MM.1S (cell line): ENCODE measurements around the gene SYT5.

Source experiments
- EZH2 ChIP-seq: fragments of 300-600 bp; sonication (generic); optimal IDR thresholded peaks from 2 replicates; pipeline ENCODE3; 2017; ENCODE audit warnings: low read depth, mild to moderate bottlenecking, antibody characterized with exemption, low read length, mixed read lengths
- EZH2phosphoT487 ChIP-seq: fragments of 300-600 bp; sonication (generic); IDR thresholded peaks from 2 replicates; pipeline ENCODE4 v1.6.1; 2018; ENCODE audit warnings: antibody characterized with exemption, low read length
- TF ChIP-seq, protein P1 (sequence below): fragments of 300-600 bp; sonication (generic); IDR thresholded peaks from 2 replicates; pipeline ENCODE4 v1.5.1; 2016; ENCODE audit warnings: antibody characterized with exemption, low read length, mixed read lengths

DNA sequence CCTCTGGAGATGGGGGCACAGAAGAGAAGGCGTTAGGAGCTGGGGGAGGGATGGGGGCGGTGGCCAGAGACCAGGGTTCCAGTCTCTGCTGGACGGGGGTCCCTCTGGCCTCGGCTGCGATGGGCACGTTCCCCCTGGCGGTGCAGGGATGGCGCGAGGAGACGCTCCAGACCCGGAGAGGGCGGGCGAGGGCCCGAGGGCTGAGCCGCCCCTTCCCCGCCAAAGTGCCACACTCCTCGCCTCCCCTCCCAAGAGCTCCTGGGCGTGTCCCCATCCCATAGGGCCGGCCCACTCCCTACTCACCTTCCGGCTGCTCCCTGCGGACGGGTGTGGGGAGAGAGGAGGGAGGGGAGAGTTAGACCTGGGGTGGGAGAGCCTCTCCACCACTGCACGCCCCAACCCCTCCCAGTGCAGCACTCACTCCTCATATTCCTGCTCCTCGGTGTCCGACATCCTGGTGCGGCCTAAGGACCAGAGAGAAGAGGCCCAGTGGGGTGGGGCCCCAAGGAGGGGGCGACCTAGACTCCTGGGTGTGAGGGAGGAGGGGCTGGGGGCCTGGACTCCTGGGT, 33.3 kb downstream of the SYT5 start:
- no peak for TF ChIP-seq EZH2
- TF ChIP-seq, protein P1, sequence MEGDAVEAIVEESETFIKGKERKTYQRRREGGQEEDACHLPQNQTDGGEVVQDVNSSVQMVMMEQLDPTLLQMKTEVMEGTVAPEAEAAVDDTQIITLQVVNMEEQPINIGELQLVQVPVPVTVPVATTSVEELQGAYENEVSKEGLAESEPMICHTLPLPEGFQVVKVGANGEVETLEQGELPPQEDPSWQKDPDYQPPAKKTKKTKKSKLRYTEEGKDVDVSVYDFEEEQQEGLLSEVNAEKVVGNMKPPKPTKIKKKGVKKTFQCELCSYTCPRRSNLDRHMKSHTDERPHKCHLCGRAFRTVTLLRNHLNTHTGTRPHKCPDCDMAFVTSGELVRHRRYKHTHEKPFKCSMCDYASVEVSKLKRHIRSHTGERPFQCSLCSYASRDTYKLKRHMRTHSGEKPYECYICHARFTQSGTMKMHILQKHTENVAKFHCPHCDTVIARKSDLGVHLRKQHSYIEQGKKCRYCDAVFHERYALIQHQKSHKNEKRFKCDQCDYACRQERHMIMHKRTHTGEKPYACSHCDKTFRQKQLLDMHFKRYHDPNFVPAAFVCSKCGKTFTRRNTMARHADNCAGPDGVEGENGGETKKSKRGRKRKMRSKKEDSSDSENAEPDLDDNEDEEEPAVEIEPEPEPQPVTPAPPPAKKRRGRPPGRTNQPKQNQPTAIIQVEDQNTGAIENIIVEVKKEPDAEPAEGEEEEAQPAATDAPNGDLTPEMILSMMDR: no peak
- no peak for TF ChIP-seq EZH2phosphoT487
